HCT116 (cell line): ENCODE measurements around the gene SLC22A23.

ENCODE experiments used
- ELF1 ChIP-seq: IDR thresholded peaks from 2 replicates; pipeline ENCODE4 v1.6.1; 2012; ENCODE audit warnings: low read depth, borderline replicate concordance
- EZH2 ChIP-seq: fragments of 200-600 bp; sonication (generic); IDR thresholded peaks from 2 replicates; pipeline ENCODE4 v1.6.1; 2017; ENCODE audit warnings: antibody characterized with exemption, mixed run types
- MAX ChIP-seq: IDR thresholded peaks from 2 replicates; pipeline ENCODE4 v1.6.1; 2012
- POLR2A ChIP-seq: IDR thresholded peaks from 2 replicates; pipeline ENCODE4 v1.7.0; 2011; ENCODE audit warnings: borderline replicate concordance; ENCODE audit not compliant: insufficient read depth, insufficient read length; ENCODE audit errors: extremely low read depth
- POLR2AphosphoS5 ChIP-seq: IDR thresholded peaks from 2 replicates; pipeline ENCODE4 v1.6.1; 2011; ENCODE audit warnings: mild to moderate bottlenecking, low read depth, low read length, moderate library complexity
- TCF7L2 ChIP-seq: IDR thresholded peaks from 2 replicates; pipeline ENCODE4 v1.7.0; 2011; ENCODE audit warnings: borderline replicate concordance, inconsistent platforms; ENCODE audit not compliant: insufficient read depth, insufficient read length; ENCODE audit errors: extremely low read depth
- YY1 ChIP-seq: IDR thresholded peaks from 2 replicates; pipeline ENCODE4 v1.6.1; 2011; ENCODE audit warnings: low read length, low read depth, moderate library complexity, mild to moderate bottlenecking; ENCODE audit not compliant: insufficient replicate concordance; ENCODE audit errors: extremely low read depth
- TF ChIP-seq, protein P1 (sequence below), 3 experiments: fragments of 200-600 bp in 1 of 3; sonication (generic) in 1 of 3; IDR thresholded peaks in 2 of 3; conservative IDR thresholded peaks in 1 of 3; 2 replicates each; pipeline ENCODE4 v1.5.1; 2012 to 2017; ENCODE audit warnings: low read depth in 2 of 3, low read length in 2 of 3, antibody characterized with exemption in 1 of 3, borderline replicate concordance in 1 of 3, control low read depth in 1 of 3, mild to moderate bottlenecking in 1 of 3, mixed read lengths in 1 of 3, mixed run types in 1 of 3, moderate library complexity in 1 of 3; ENCODE audit not compliant: insufficient read depth in 1 of 3
- TF ChIP-seq, protein P2 (sequence below): IDR thresholded peaks from 2 replicates; pipeline ENCODE4 v1.6.1; 2012; ENCODE audit warnings: low read depth

DNA sequence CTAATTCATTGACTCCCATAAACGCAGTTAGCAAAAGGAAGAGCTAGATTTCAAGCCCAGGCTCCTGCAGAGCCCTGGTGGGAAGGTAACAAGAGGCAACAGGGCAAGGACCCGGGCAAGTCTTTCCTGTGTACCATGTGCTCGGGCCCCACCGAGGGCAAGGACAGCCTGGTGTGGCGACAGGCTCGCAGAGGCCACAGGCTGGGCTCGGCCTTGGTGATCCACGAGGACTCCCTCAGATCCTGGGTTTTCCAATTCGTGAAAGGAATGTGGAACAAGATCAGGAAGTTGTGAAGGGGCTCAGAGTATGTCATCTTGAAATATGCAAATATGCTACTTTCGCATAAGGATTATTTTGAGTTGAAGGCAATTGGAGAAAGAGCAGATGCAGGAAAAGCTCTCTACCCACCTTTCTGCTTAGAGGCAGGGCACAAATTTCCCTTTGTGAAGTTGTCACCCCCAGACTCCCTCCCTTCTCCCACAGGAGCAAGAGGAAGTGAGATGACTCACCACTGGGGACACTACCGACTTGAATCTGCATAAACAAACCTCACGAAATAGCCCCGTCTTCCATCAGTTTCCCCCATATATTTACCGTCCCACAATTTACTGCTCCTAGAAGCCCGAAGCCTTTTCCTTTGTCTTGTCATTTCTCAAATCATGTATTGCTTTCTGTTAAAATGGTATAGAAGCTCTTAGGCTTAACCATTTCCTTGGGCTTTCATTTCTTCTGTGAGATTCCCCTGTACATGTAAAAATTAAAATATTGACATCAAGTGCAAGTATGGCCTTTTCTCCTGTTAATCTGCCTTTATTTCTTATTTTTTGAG, 119.1 kb downstream of the SLC22A23 start:
- no peak for TF ChIP-seq EZH2
- no peak for TF ChIP-seq YY1
- TF ChIP-seq, protein P1, sequence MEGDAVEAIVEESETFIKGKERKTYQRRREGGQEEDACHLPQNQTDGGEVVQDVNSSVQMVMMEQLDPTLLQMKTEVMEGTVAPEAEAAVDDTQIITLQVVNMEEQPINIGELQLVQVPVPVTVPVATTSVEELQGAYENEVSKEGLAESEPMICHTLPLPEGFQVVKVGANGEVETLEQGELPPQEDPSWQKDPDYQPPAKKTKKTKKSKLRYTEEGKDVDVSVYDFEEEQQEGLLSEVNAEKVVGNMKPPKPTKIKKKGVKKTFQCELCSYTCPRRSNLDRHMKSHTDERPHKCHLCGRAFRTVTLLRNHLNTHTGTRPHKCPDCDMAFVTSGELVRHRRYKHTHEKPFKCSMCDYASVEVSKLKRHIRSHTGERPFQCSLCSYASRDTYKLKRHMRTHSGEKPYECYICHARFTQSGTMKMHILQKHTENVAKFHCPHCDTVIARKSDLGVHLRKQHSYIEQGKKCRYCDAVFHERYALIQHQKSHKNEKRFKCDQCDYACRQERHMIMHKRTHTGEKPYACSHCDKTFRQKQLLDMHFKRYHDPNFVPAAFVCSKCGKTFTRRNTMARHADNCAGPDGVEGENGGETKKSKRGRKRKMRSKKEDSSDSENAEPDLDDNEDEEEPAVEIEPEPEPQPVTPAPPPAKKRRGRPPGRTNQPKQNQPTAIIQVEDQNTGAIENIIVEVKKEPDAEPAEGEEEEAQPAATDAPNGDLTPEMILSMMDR (IDR thresholded peaks at IDR 0.05 in 2 of 3, conservative IDR thresholded peaks at IDR 0.05 in 1 of 3; ENCODE audit: borderline replicate concordance in 1 of 3, insufficient read depth in 1 of 3, low read depth in 2 of 3, low read length in 2 of 3) = peak in 1 of 3 experiments; percentile 3; a peak in 1 of 6 replicates
- no peak for TF ChIP-seq POLR2AphosphoS5
- no peak for TF ChIP-seq POLR2A
- TF ChIP-seq TCF7L2 = no peak
- TF ChIP-seq, protein P2, sequence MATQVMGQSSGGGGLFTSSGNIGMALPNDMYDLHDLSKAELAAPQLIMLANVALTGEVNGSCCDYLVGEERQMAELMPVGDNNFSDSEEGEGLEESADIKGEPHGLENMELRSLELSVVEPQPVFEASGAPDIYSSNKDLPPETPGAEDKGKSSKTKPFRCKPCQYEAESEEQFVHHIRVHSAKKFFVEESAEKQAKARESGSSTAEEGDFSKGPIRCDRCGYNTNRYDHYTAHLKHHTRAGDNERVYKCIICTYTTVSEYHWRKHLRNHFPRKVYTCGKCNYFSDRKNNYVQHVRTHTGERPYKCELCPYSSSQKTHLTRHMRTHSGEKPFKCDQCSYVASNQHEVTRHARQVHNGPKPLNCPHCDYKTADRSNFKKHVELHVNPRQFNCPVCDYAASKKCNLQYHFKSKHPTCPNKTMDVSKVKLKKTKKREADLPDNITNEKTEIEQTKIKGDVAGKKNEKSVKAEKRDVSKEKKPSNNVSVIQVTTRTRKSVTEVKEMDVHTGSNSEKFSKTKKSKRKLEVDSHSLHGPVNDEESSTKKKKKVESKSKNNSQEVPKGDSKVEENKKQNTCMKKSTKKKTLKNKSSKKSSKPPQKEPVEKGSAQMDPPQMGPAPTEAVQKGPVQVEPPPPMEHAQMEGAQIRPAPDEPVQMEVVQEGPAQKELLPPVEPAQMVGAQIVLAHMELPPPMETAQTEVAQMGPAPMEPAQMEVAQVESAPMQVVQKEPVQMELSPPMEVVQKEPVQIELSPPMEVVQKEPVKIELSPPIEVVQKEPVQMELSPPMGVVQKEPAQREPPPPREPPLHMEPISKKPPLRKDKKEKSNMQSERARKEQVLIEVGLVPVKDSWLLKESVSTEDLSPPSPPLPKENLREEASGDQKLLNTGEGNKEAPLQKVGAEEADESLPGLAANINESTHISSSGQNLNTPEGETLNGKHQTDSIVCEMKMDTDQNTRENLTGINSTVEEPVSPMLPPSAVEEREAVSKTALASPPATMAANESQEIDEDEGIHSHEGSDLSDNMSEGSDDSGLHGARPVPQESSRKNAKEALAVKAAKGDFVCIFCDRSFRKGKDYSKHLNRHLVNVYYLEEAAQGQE = no peak
- peak; percentile 60 for TF ChIP-seq MAX
- no peak for TF ChIP-seq ELF1
